ENCODE results near the gene ISM2. TPM values are rescaled to one million over a fixed set of nuclear protein-coding genes. Genes with fewer than 3 reads are reported as not detected.

Gene ISM2
- total and polyA plus RNA-seq, 2 of the 8 experiments (the other 6 are each of a cell fraction or from before 2014, with no cell fraction given), result 0.52 to 0.79 TPM

GRCh38 chr14:77438596-77438995, 60.0 kb downstream of the ISM2 start:
- POLR2A ChIA-PET (ENCODE audit: partially characterized antibody), result interaction anchor here (1.1 kb wide), 1 partner anchor 19 kb away, joined by 3 read pairs; the partner anchor contains the start of genes AHSA1 and VIPAS39
- no peak overlapping the region for H4K5ac ChIP-seq (ENCODE audit: insufficient read length, low read depth, low read length)
- no peak overlapping the region for H4K8ac ChIP-seq (ENCODE audit: extremely low read depth, insufficient read depth, low read length)
- H3K4me2 ChIP-seq (ENCODE audit: insufficient read depth in 1 of 2, low read depth in 2 of 2, low read length in 2 of 2), result no peak overlapping the region
- no peak overlapping the region for H2AFZ ChIP-seq (ENCODE audit: low read length)
- no peak overlapping the region for H2BK20ac ChIP-seq (ENCODE audit: low read length)
- H2AK5ac ChIP-seq (ENCODE audit: low read depth, low read length), result no peak overlapping the region
- H3K27me3 ChIP-seq (replicated peaks in 1 of 4; ENCODE audit: control insufficient read depth in 3 of 4, extremely low read depth in 1 of 4, insufficient read depth in 3 of 4, low read length in 3 of 4), result no peaks in the 10 kb centered on the region
- FAIRE-seq, result no peak
- H3K4me1 ChIP-seq (replicated peaks in 1 of 4; ENCODE audit: control insufficient read depth in 3 of 4, insufficient read depth in 4 of 4, low read length in 3 of 4), result no peaks in the 10 kb centered on the region
- WGBS, 2 experiments (ENCODE audit: extremely low coverage in 1 of 2, insufficient coverage in 1 of 2, insufficient read length in 1 of 2, insufficient replicate concordance in 2 of 2, low coverage in 1 of 2, low lambda C conversion rate in 2 of 2, missing lambda C conversion rate in 1 of 2), result 91% methylated on average over 1 of the region's 1 CpG; no CpG with 5 or more reads in 1 of the 2 experiments
- H3K4ac ChIP-seq (replicated peaks; ENCODE audit: insufficient read length, low read depth, low read length), result no peak overlapping the region
- H3K79me1 ChIP-seq (ENCODE audit: low read depth, low read length), result no peaks in the 10 kb centered on the region
- H3K23ac ChIP-seq (ENCODE audit: insufficient read length), result no peak overlapping the region
- no peaks in the 10 kb centered on the region for H3K23me2 ChIP-seq (ENCODE audit: low read depth, low read length)
- H3K36me3 ChIP-seq (ENCODE audit: control insufficient read depth in 2 of 4, insufficient read depth in 4 of 4, low read length in 3 of 4), result peaks cover 3 to 31% (median 22%) of the 10 kb centered on the region in 4 experiments; a peak in 6 of 8 replicates
- no peak overlapping the region for H2BK15ac ChIP-seq (ENCODE audit: low read length)
- H3K4me3 ChIP-seq (ENCODE audit: extremely low read depth in 1 of 4, insufficient read depth in 2 of 4, low read depth in 3 of 4, low read length in 4 of 4), result no peak overlapping the region
- no peaks in the 10 kb centered on the region for H3K79me2 ChIP-seq (ENCODE audit: control insufficient read depth in 1 of 2, insufficient read depth in 2 of 2, low read length in 2 of 2)
- H2BK5ac ChIP-seq (ENCODE audit: low read depth, low read length), result no peak overlapping the region
- no peak overlapping the region for H4K91ac ChIP-seq (replicated peaks; ENCODE audit: insufficient read length, low read length)
- no peak for DNase-seq (ENCODE audit: low read depth in 1 of 2, low spot score in 2 of 2)
- peaks cover 0 to 2% of the 10 kb centered on the region in 2 experiments for H4K20me1 ChIP-seq (replicated peaks in 1 of 2; ENCODE audit: control insufficient read depth in 1 of 2, insufficient read depth in 2 of 2, low read length in 2 of 2)
- no peak overlapping the region for H3K18ac ChIP-seq (ENCODE audit: extremely low read depth, low read length)
- no peak overlapping the region for H3K14ac ChIP-seq (ENCODE audit: insufficient read length)
- H3K9ac ChIP-seq (replicated peaks in 1 of 4; ENCODE audit: extremely low read depth in 1 of 4, low read depth in 3 of 4, low read length in 3 of 4), result no peak overlapping the region
- no peaks in the 10 kb centered on the region for H3K9me3 ChIP-seq (ENCODE audit: insufficient read depth in 2 of 2, low read depth in 1 of 2, low read length in 1 of 2)
- H3K56ac ChIP-seq (replicated peaks; ENCODE audit: insufficient read length, low read depth, low read length), result no peak overlapping the region
- CTCF ChIA-PET (ENCODE audit: partially characterized antibody), result interaction anchor here (0.9 to 1.5 kb wide), 3 partner anchors 21 to 329 kb away, joined by 3 to 6 read pairs (median 5); no protein-coding TSS in a partner anchor
- H2BK120ac ChIP-seq (replicated peaks; ENCODE audit: low read depth, low read length), result no peak overlapping the region
- H3K27ac ChIP-seq (ENCODE audit: low read depth, low read length), result no peak overlapping the region
- no peak overlapping the region for H2BK12ac ChIP-seq (ENCODE audit: low read depth, low read length)
- TF ChIP-seq, protein P1, sequence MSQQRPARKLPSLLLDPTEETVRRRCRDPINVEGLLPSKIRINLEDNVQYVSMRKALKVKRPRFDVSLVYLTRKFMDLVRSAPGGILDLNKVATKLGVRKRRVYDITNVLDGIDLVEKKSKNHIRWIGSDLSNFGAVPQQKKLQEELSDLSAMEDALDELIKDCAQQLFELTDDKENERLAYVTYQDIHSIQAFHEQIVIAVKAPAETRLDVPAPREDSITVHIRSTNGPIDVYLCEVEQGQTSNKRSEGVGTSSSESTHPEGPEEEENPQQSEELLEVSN (IDR thresholded peaks at IDR 0.05), result no peak
- TF ChIP-seq JUN (IDR thresholded peaks at IDR 0.05; ENCODE audit: low read depth, low read length) (no peak), GABPA (IDR thresholded peaks at IDR 0.05; ENCODE audit: borderline replicate concordance, insufficient read depth, low read length) (no peak), POLR2AphosphoS5 (IDR thresholded peaks at IDR 0.05; ENCODE audit: low read depth, low read length) (no peak), CBX8 (IDR thresholded peaks at IDR 0.05; ENCODE audit: borderline replicate concordance, low read depth, low read length) (no peak), NRF1 (IDR thresholded peaks at IDR 0.05; ENCODE audit: low read depth, low read length) (no peak), CBX5 (IDR thresholded peaks at IDR 0.05; ENCODE audit: low read depth, low read length) (no peak), RAD21 (IDR thresholded peaks at IDR 0.05 in 1 of 2, conservative IDR thresholded peaks at IDR 0.05 in 1 of 2; ENCODE audit: low read depth in 2 of 2, low read length in 2 of 2) (no peak), EP300 (IDR thresholded peaks at IDR 0.05; ENCODE audit: borderline replicate concordance in 1 of 2, low read depth in 2 of 2, low read length in 2 of 2) (no peak), ATF2 (IDR thresholded peaks at IDR 0.05; ENCODE audit: low read length) (no peak), ZNF274 (IDR thresholded peaks at IDR 0.05; ENCODE audit: borderline replicate concordance, extremely low read depth, low read length) (no peak)

All from H1 (cell line).